ENCODE results near the gene SCLY.

Gene SCLY

DNA sequence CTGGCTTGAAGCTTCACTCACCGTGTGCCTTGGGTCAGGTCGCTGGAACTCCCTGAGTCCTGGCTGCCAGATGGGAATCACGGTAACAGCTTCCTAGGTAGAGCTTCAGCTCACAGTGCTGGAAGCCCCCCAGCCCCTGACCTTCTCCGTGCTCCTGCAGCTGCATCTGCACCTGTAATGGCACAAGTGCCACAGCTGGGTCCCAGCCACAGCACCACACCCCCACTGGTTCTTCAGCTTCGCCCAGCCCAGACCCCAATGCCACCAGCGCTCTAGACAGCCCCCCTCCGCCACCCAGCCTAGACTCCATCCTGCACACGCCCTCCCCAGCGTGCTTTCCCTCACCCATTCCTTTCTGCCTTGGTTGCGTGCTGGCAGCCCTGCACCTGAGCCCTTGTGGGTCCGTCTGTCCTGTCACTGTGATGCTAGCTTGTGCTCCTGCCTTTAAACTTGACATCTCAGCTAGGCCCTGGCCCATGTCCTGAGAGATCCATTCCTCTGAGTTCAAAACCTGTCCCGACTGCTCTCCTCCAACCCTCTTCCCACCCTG, 31.8 kb downstream of the SCLY start:
- Histone ChIP-seq H3K27me3 (ENCODE audit: insufficient read depth, low read length) (no peaks in the 10 kb centered on the region), H3K9me3 (ENCODE audit: insufficient read depth, low read depth, low read length) (no peaks in the 10 kb centered on the region), H3K4me1 (ENCODE audit: insufficient read depth, low read length) (peaks cover 7% of the 10 kb centered on the region), H3K27ac (ENCODE audit: low read length) (no peak overlapping the region), H3K4me3 (ENCODE audit: low read length) (no peak overlapping the region), H3K36me3 (ENCODE audit: insufficient read depth, low read depth, low read length) (peaks cover 33% of the 10 kb centered on the region; the same call in 1 of the 2 replicates), H3K9ac (ENCODE audit: low read depth, low read length) (no peak overlapping the region)

DNA sequence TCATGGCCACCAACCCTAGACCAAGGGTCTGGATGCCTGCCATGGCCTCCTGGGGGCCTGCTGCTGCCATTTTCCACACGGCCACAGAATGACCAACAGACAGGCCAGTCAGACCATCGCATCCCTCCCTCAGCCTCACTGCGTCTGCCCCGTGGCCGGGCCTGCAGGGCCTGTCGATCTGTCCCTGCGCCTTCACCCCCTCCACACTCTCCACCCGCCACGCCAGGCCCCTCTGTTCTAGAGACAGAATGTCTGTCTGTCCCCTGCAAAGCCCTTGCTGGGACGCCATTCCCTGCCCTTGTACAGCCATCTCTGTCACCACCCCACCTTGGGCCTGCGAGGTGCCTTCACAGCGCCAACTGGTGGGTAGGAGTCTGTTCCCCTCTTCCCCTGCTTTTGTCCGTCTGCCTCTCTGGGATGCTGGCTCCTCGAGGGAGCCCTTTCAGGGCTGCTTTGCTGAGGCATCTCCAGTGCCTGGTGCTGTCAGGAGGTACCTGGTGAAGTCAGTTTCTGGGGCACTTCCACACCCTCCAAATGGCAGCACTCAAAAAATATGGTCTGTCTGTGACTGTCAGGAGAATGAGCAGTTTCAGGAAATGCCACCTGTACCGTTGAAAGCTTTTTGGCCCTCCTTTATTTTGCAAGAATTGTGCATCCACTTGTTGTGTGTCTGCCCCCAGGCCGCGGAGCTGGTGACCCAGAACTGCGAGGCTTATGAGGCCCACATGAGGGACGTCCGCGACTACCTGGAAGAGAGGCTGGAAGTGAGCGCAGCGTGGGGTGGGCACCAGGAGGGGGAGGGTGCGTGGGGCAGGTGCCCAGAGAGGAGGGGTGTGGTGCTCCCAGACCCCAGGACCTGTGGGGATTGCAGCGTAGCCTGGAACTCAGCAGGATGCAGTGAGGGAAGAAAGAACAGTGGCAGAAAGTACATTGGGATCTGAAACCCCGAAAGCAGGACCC, 32.7 kb downstream of the SCLY start:
- Histone ChIP-seq H3K27me3 (ENCODE audit: insufficient read depth, low read length) (no peaks in the 10 kb centered on the region), H3K9ac (ENCODE audit: low read depth, low read length) (no peak overlapping the region), H3K27ac (ENCODE audit: low read length) (no peak overlapping the region), H3K36me3 (ENCODE audit: insufficient read depth, low read depth, low read length) (peaks cover 25% of the 10 kb centered on the region; the same call in 1 of the 2 replicates), H3K9me3 (ENCODE audit: insufficient read depth, low read depth, low read length) (no peaks in the 10 kb centered on the region), H3K4me3 (ENCODE audit: low read length) (no peak overlapping the region), H3K4me1 (ENCODE audit: insufficient read depth, low read length) (peaks cover 7% of the 10 kb centered on the region)

DNA sequence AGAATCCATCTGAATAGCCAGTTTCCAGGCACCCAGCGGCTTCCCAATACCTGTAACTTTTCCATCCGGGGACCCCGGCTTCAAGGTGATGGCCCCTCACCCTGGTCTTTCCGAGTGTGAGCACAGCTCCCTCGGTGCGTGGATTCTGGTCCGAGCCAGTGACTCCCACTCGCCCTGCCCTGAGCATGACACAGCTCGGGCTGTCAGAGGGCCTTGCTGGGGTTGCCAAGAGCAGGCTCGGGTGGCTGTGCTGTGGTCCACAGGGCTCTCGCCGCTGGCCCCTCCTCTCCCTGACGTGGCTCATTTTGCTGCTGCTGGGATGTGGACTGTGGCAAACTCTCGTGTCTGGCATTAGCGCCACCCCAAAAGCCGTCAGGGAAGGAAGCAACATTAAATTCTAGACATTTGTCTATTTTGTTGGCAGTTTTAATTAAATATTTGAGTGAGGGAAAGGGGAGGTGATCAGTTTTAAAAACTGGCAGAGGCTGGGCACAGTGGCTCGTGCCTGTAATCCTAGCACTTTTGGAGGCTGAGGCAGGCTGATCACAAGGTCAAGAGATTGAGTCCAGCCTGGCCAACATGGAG, 33.7 kb downstream of the SCLY start:
- Histone ChIP-seq H3K36me3 (ENCODE audit: insufficient read depth, low read depth, low read length) (peaks cover 15% of the 10 kb centered on the region; the same call in 1 of the 2 replicates), H3K27ac (ENCODE audit: low read length) (no peak overlapping the region), H3K4me1 (ENCODE audit: insufficient read depth, low read length) (peaks cover 7% of the 10 kb centered on the region), H3K9me3 (ENCODE audit: insufficient read depth, low read depth, low read length) (no peaks in the 10 kb centered on the region), H3K27me3 (ENCODE audit: insufficient read depth, low read length) (no peaks in the 10 kb centered on the region), H3K4me3 (ENCODE audit: low read length) (no peak overlapping the region), H3K9ac (ENCODE audit: low read depth, low read length) (no peak overlapping the region)

DNA sequence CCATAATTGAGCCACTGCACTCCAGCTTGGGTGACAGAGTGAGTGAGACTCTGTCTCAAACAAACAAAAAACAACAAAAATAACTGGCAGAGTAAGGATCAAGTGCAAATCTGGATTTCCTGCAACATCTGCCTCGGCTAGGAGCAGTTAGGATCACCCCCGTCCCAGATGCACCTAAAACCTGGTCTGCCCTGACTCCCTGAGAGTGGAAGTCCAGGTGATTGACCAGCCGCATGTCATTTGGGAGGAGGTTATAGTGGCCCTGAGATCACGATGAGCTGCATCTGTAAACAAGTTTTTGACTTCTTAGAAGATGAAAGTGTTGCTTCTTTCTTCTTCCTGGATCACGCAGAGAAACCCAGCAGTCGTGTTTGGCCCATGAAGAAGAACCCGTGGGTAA, 34.3 kb downstream of the SCLY start:
- H3K27ac ChIP-seq (ENCODE audit: low read length) = no peak overlapping the region
- peaks cover 15% of the 10 kb centered on the region; the same call in 1 of the 2 replicates for H3K36me3 ChIP-seq (ENCODE audit: insufficient read depth, low read depth, low read length)
- no peaks in the 10 kb centered on the region for H3K9me3 ChIP-seq (ENCODE audit: insufficient read depth, low read depth, low read length)
- H3K4me1 ChIP-seq (ENCODE audit: insufficient read depth, low read length) = peaks cover 7% of the 10 kb centered on the region
- H3K9ac ChIP-seq (ENCODE audit: low read depth, low read length) = no peak overlapping the region
- H3K4me3 ChIP-seq (ENCODE audit: low read length) = no peak overlapping the region
- no peaks in the 10 kb centered on the region for H3K27me3 ChIP-seq (ENCODE audit: insufficient read depth, low read length)

DNA sequence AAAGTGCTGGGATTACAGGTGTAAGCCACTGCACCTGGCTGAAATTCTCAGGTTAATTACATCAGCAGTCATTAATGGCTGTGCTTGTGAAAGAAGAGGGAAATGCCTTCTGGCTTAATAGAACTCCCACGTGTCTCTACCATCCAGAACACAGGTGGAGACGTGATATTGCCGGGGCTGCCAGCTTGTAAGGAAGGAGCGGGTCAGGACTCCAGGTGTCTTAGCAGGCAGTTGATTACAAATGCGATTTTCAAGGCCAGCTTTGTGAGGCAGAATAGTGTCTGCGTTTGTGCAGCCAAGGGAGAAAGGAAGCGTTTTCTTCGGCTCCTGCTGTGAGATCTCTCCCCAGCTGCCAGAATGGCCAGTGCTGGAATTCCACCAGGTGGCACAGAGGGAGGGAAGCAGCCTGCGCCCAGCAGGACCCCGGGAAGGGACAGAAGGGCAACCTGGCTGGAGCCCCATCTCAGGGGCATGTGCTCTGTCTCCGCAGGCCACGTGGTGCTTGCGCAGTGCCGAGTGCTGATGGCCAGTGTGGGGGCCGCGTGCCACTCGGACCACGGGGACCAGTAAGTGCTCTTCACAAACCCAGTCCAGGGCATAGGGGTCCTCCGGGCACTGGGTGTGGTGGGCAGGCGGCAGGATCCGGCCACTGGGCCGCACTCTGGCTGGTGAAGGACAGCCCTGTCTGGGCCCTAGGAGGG, 35.7 kb downstream of the SCLY start:
- Histone ChIP-seq H3K27me3 (ENCODE audit: insufficient read depth, low read length) (no peaks in the 10 kb centered on the region), H3K27ac (ENCODE audit: low read length) (no peak overlapping the region), H3K4me3 (ENCODE audit: low read length) (no peak overlapping the region)

DNA sequence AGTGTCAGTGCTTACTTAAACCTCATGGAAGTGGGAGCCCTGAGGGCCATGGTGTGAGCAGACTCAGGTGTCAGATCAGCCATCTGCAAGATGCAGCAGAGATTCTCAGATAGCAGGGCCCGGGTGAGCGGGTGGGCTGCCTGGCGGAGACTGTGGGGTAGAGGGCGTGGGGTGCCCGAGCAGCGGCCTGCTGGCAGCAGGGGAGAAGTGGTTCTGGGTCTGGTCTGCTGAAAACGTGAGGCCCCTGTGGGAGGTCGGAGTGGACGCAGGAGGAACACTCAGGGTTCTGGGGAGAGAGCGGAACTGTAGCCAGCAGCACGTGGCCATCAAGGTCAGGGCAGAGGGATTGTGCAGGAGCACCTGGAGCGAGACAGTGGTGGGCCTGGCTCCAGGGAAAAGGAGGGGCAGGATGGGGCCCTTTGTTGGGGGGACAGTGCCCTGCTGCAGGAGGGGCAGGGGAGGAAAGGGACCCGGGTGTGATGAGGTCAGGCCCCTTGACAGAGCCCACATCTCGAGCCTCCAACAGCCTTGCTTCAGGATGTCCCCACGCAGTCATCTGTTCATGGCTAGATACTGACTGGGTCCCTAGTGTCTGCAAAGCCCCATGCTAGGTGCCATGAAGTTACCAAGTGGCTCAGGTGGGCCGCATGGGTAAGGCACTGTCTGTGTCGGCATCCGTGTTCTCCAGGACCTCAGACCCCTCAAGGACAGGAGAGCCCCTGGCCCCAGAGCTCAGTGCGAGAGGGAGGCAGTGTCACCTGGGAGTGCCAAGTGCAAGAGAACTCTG, 36.6 kb downstream of the SCLY start:
- Histone ChIP-seq H3K27ac (ENCODE audit: low read length) (no peak overlapping the region), H3K9me3 (ENCODE audit: insufficient read depth, low read depth, low read length) (no peaks in the 10 kb centered on the region), H3K36me3 (ENCODE audit: insufficient read depth, low read depth, low read length) (peaks cover 7% of the 10 kb centered on the region; the same call in 1 of the 2 replicates), H3K9ac (ENCODE audit: low read depth, low read length) (no peak overlapping the region), H3K27me3 (ENCODE audit: insufficient read depth, low read length) (no peaks in the 10 kb centered on the region), H3K4me3 (ENCODE audit: low read length) (no peak overlapping the region), H3K4me1 (ENCODE audit: insufficient read depth, low read length) (peaks cover 7% of the 10 kb centered on the region)

More for the DNA sequence above, 35.7 kb downstream of the SCLY start:
- peak overlapping the region; percentile 53; the same call in 1 of the 2 replicates for H3K9ac ChIP-seq (ENCODE audit: low read depth, low read length)
- no peaks in the 10 kb centered on the region for H3K9me3 ChIP-seq (ENCODE audit: insufficient read depth, low read depth, low read length)
- peaks cover 7% of the 10 kb centered on the region for H3K4me1 ChIP-seq (ENCODE audit: insufficient read depth, low read length)
- peaks cover 7% of the 10 kb centered on the region; the same call in 1 of the 2 replicates for H3K36me3 ChIP-seq (ENCODE audit: insufficient read depth, low read depth, low read length)

DNA sequence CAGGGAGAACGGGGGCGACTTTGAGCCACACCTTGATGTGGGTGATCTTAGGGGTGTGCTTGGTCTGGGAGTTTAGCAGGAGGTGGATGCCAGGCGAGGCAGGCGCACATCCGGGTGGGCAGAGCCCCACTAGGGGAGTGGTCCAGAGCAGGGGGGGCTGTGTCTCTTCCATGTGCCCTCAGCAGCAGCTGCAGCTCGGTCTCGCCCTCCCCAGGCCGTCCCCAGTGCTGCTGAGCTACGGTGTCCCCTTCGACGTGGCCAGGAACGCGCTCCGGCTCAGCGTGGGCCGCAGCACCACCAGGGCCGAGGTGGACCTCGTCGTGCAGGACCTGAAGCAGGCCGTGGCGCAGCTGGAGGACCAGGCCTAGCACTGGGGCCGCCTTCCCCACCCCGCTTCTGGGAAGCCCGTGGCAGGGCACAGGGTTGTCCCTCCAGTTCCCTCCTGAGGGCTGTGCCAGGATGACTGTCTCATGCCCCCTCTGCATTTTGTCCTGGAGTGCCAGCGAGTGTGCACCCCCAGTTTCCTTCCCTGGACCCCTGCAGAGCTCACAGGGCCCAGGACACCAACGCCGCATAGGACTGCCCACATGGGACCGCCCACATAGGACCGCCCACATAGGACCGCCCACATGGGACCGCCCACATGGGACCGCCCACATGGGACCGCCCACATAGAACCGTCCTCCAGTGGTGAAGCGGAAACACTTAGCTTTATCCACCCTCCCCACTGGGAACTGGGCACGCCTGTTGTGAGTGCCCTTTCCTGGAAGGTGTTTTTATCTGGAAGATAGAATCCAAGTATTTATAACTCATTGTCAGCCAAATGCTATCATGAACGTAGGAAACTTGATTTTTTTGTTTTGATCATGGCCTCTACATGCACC, 37.4 kb downstream of the SCLY start:
- Histone ChIP-seq H3K27ac (ENCODE audit: low read length) (no peak overlapping the region), H3K36me3 (ENCODE audit: insufficient read depth, low read depth, low read length) (peaks cover 7% of the 10 kb centered on the region; the same call in 1 of the 2 replicates), H3K4me3 (ENCODE audit: low read length) (no peak overlapping the region), H3K9me3 (ENCODE audit: insufficient read depth, low read depth, low read length) (no peaks in the 10 kb centered on the region), H3K27me3 (ENCODE audit: insufficient read depth, low read length) (no peaks in the 10 kb centered on the region), H3K4me1 (ENCODE audit: insufficient read depth, low read length) (peaks cover 7% of the 10 kb centered on the region), H3K9ac (ENCODE audit: low read depth, low read length) (no peak overlapping the region)

DNA sequence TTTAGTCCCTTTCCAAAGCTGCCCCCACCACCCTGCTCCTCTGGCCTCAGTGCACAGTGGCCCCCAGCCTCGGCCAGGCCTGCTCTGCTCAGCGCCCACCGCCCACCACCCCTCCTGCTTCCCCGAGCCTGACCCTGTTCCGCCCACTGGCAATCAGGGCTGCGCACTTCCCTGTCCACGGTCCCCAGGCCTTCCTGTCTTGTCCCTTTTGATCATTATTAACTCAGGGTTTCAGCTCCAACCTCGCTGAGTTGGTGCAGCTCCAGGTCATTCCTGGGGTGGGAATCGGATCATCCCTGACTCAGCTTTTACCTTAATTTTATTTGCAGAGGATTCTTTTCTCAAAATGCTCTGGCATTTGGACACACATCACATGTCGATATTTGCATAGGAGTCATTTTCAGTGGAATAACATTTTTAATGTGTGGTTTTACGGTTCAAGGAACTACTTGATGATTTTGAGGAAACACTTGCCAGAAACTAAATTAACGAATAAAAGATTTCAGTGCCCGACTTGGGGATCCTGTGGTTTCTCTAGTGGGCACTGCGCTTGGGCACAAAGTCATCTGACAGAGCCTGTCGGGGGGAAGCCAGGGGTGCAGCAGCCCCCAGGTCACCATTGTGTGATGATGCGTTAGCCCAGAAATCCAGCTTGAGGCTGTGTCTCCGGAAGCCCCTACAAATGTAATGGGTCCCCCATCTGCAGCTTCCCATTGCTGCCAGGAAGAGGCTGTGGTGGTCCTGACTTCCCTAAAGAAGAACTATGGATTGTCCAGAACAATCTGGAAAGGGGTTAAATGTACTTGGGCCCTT, 38.3 kb downstream of the SCLY start:
- H3K9me3 ChIP-seq (ENCODE audit: insufficient read depth, low read depth, low read length) = no peaks in the 10 kb centered on the region
- H3K4me3 ChIP-seq (ENCODE audit: low read length) = no peak overlapping the region
- no peak overlapping the region for H3K27ac ChIP-seq (ENCODE audit: low read length)
- H3K27me3 ChIP-seq (ENCODE audit: insufficient read depth, low read length) = no peaks in the 10 kb centered on the region
- H3K4me1 ChIP-seq (ENCODE audit: insufficient read depth, low read length) = peaks cover 7% of the 10 kb centered on the region
- no peak overlapping the region for H3K9ac ChIP-seq (ENCODE audit: low read depth, low read length)
- peaks cover 7% of the 10 kb centered on the region; the same call in 1 of the 2 replicates for H3K36me3 ChIP-seq (ENCODE audit: insufficient read depth, low read depth, low read length)

DNA sequence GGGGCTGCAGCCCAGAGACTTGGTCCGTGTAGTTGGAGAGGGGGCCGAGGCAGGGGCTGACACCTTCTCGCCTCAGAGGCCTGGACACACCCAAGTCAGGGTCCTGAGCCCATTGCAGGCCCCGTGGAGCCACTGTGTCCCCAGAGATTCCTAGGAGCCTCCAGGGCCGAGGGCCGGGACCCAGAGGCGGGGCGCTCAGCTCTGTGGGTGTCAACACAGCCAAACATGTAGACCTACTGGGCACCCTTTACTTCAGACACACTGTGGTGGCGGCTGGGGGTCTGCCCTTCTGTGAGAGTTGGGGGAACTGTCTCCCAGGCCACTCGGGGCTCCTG, 38.9 kb downstream of the SCLY start:
- H3K9ac ChIP-seq (ENCODE audit: low read depth, low read length) = no peak overlapping the region
- H3K4me3 ChIP-seq (ENCODE audit: low read length) = no peak overlapping the region
- peaks cover 7% of the 10 kb centered on the region; the same call in 1 of the 2 replicates for H3K36me3 ChIP-seq (ENCODE audit: insufficient read depth, low read depth, low read length)
- no peak overlapping the region for H3K27ac ChIP-seq (ENCODE audit: low read length)
- no peaks in the 10 kb centered on the region for H3K9me3 ChIP-seq (ENCODE audit: insufficient read depth, low read depth, low read length)
- peaks cover 7% of the 10 kb centered on the region for H3K4me1 ChIP-seq (ENCODE audit: insufficient read depth, low read length)
- no peaks in the 10 kb centered on the region for H3K27me3 ChIP-seq (ENCODE audit: insufficient read depth, low read length)
